HCT116 (cell line): ENCODE data around the gene RRBP1. TPM values are rescaled to one million over a fixed set of nuclear protein-coding genes. Genes with fewer than 3 reads are reported as not detected.

Experiments
- ATAC-seq: fragments of 200-7000 bp; cut with Tn5 transposase; 2 replicates; pipeline ENCODE4 v1.9.1; 2020; ENCODE audit warnings: mild to moderate bottlenecking, moderate library complexity
- BruUV-seq: library from RNA; stranded (reverse); fragments of 400-500 nt; replicated peaks from 2 replicates; lab custom pipeline; 2021; lab: Mats Ljungman, UMichigan
- CTCF ChIA-PET: fragments of 300-600 bp; sonication (Branson Sonifier 250); formaldehyde crosslinking; loops from one replicate; lab custom pipeline; 2021; ENCODE audit warnings: antibody characterized with exemption; lab: Charles Lee
- POLR2A ChIA-PET: fragments of 300-600, 350-600 bp; sonication (Branson Sonifier 250); formaldehyde crosslinking; loops from one replicate; lab custom pipeline; 2021; ENCODE audit warnings: antibody characterized with exemption; lab: Charles Lee
- RAD21 ChIA-PET, 2 experiments: fragments of 300-600 bp; sonication (Branson Sonifier 250); formaldehyde crosslinking; loops; one replicate each; lab custom pipeline; 2023; ENCODE audit warnings: low total read pairs in 2 of 2; ENCODE audit not compliant: uncharacterized antibody in 2 of 2, unreplicated experiment in 2 of 2, low non-redundant PET in 1 of 2; lab: Charles Lee
- DNase-seq: peaks from one replicate; pipeline ENCODE4 v3.0.0-alpha.2; 2010; ENCODE audit warnings: low read depth, low spot score
- H2AFZ ChIP-seq: fragments of 200-600 bp; shearing (Covaris generic), sonication (generic); 2 replicates; pipeline ENCODE4 v1.6.1; 2017; ENCODE audit warnings: low read depth, mixed run types, mixed read lengths, antibody characterized with exemption, low read length; ENCODE audit not compliant: poor library complexity, severe bottlenecking
- H3K27ac ChIP-seq: 2 replicates; pipeline ENCODE4 v1.5.1; 2012; ENCODE audit warnings: low read depth, low read length
- H3K27me3 ChIP-seq: fragments of 200-600 bp; sonication (generic); 2 replicates; pipeline ENCODE4 v1.6.1; 2016; ENCODE audit warnings: mixed run types, low read length, mixed read lengths; ENCODE audit not compliant: insufficient read depth
- H3K36me3 ChIP-seq, 2 experiments: fragments of 200-500 bp in 1 of 2; fragments of 200-600 bp in 1 of 2; sonication (Bioruptor generic) in 1 of 2; sonication (generic) in 1 of 2; 2 replicates each; pipeline versions ENCODE4 v1.5.1 to v1.6.1; 2014 to 2016; ENCODE audit warnings: low read length in 2 of 2, inconsistent platforms in 1 of 2, mixed read lengths in 1 of 2, mixed run types in 1 of 2; ENCODE audit not compliant: insufficient read depth in 2 of 2, control insufficient read depth in 1 of 2
- H3K4me1 ChIP-seq, 2 experiments: fragments of 200-600 bp in 1 of 2; sonication (generic) in 1 of 2; 2 replicates each; pipeline versions ENCODE4 v1.5.1 to v1.6.1; 2012 to 2017; ENCODE audit warnings: low read length in 2 of 2, inconsistent platforms in 1 of 2, mild to moderate bottlenecking in 1 of 2, mixed read lengths in 1 of 2, mixed run types in 1 of 2, moderate library complexity in 1 of 2; ENCODE audit not compliant: insufficient read depth in 2 of 2, control insufficient read depth in 1 of 2
- H3K4me2 ChIP-seq: fragments of 200-600 bp; sonication (generic); 2 replicates; pipeline ENCODE4 v1.6.1; 2017; ENCODE audit warnings: mixed run types, low read length, mixed read lengths
- H3K4me3 ChIP-seq, 2 experiments: fragments of 200-600 bp in 1 of 2; sonication (generic) in 1 of 2; replicated peaks in 1 of 2; 2 replicates each; pipeline ENCODE4 v1.5.1; 2011 to 2016; ENCODE audit warnings: low read length in 2 of 2, control low read depth in 1 of 2, low read depth in 1 of 2, mild to moderate bottlenecking in 1 of 2, mixed read lengths in 1 of 2, mixed run types in 1 of 2
- H3K79me2 ChIP-seq: fragments of 200-600 bp; sonication (generic); 2 replicates; pipeline ENCODE4 v1.6.1; 2017; ENCODE audit warnings: mild to moderate bottlenecking, mixed run types, low read length, moderate library complexity, mixed read lengths; ENCODE audit not compliant: insufficient read depth
- H3K9ac ChIP-seq: fragments of 200-600 bp; sonication (generic); 2 replicates; pipeline ENCODE4 v1.6.1; 2016; ENCODE audit warnings: low read length, mixed read lengths
- H3K9me2 ChIP-seq: fragments of 200-600 bp; sonication (generic), shearing (Covaris generic); 2 replicates; pipeline ENCODE4 v1.6.1; 2017; ENCODE audit warnings: mixed run types, mild to moderate bottlenecking, moderate library complexity; ENCODE audit not compliant: insufficient read depth
- H3K9me3 ChIP-seq, 2 experiments: fragments of 200-500 bp in 1 of 2; fragments of 200-600 bp in 1 of 2; sonication (Bioruptor generic) in 1 of 2; sonication (generic) in 1 of 2; 2 replicates each; pipeline ENCODE4 v1.6.1; 2014 to 2017; ENCODE audit warnings: low read length in 2 of 2, mixed read lengths in 2 of 2, inconsistent platforms in 1 of 2, low read depth in 1 of 2, mild to moderate bottlenecking in 1 of 2, mixed run types in 1 of 2, moderate library complexity in 1 of 2; ENCODE audit not compliant: control insufficient read depth in 1 of 2, insufficient read depth in 1 of 2
- H4K20me1 ChIP-seq: fragments of 200-600 bp; sonication (generic), shearing (Covaris generic); 2 replicates; pipeline ENCODE4 v1.6.1; 2017; ENCODE audit warnings: mixed run types, mild to moderate bottlenecking, moderate library complexity; ENCODE audit not compliant: insufficient read depth
- CBX3 ChIP-seq: IDR thresholded peaks from 2 replicates; pipeline ENCODE4 v1.6.1; 2012; ENCODE audit warnings: low read depth
- CEBPB ChIP-seq: IDR thresholded peaks from 2 replicates; pipeline ENCODE4 v1.6.1; 2012; ENCODE audit warnings: low read depth
- ELF1 ChIP-seq: IDR thresholded peaks from 2 replicates; pipeline ENCODE4 v1.6.1; 2012; ENCODE audit warnings: low read depth, borderline replicate concordance
- EZH2 ChIP-seq: fragments of 200-600 bp; sonication (generic); IDR thresholded peaks from 2 replicates; pipeline ENCODE4 v1.6.1; 2017; ENCODE audit warnings: antibody characterized with exemption, mixed run types
- EZH2phosphoT487 ChIP-seq: fragments of 200-600 bp; IDR thresholded peaks from 2 replicates; pipeline ENCODE4 v1.6.1; 2018; ENCODE audit warnings: antibody characterized with exemption, borderline replicate concordance
- JUND ChIP-seq: IDR thresholded peaks from 2 replicates; pipeline ENCODE4 v1.6.1; 2012
- RAD21 ChIP-seq: IDR thresholded peaks from 2 replicates; pipeline ENCODE4 v1.6.1; 2012; ENCODE audit warnings: low read depth, mild to moderate bottlenecking
- SIN3A ChIP-seq: IDR thresholded peaks from 2 replicates; pipeline ENCODE4 v1.6.1; 2012; ENCODE audit warnings: low read depth
- SP1 ChIP-seq: IDR thresholded peaks from 2 replicates; pipeline ENCODE4 v1.6.1; 2012; ENCODE audit warnings: low read depth
- SRF ChIP-seq: IDR thresholded peaks from 2 replicates; pipeline ENCODE4 v1.6.1; 2012; ENCODE audit warnings: low read depth
- YY1 ChIP-seq: IDR thresholded peaks from 2 replicates; pipeline ENCODE4 v1.6.1; 2011; ENCODE audit warnings: low read length, low read depth, moderate library complexity, mild to moderate bottlenecking; ENCODE audit not compliant: insufficient replicate concordance; ENCODE audit errors: extremely low read depth
- ZNF274 ChIP-seq: fragments of 200-500 bp; sonication (Bioruptor generic); IDR thresholded peaks from 2 replicates; pipeline ENCODE4 v1.6.1; 2014; ENCODE audit warnings: mild to moderate bottlenecking, low read depth, low read length, inconsistent platforms
- intact Hi-C: fragments of 100-400 bp; cut with micrococcal nuclease; formaldehyde crosslinking; loops from 2 replicates; pipeline ENCODE4 v1.10.0; 2022
- total RNA-seq: library from RNA; stranded (reverse); gene quantifications from one replicate; pipeline ENCODE4 v1.2.1, GENCODE V29; 2021; ENCODE audit not compliant: unreplicated experiment
- TF ChIP-seq, protein P1 (sequence below): IDR thresholded peaks from 2 replicates; pipeline ENCODE4 v1.6.1; 2012; ENCODE audit warnings: low read depth
- TF ChIP-seq, protein P2 (sequence below): IDR thresholded peaks from 2 replicates; pipeline ENCODE4 v1.6.1; 2011; ENCODE audit warnings: mild to moderate bottlenecking, low read length, moderate library complexity; ENCODE audit not compliant: insufficient replicate concordance; ENCODE audit errors: extremely low read depth

The RRBP1 gene
- total RNA-seq, 1 experiment from 2014 or later = 123 TPM

DNA sequence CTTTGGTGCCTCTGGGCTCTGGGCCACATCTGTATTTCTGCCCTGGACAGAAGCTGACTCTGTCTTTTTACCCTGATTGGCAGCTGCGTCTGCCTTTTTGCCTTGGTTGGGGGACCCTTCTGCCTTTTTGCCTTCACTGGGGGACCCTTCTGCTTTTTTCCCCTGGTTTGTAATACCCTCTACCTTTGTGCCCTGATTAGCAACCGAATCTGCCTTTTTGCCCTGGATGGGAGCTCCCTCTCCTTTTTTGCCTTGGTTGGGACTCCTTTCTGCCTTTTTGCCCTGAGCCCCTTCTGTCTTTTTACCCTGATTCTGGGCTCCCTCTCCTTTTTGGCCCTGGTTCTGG lies 23.4 kb downstream of the RRBP1 start:
- Histone ChIP-seq H2AFZ (no peak overlapping the region), H3K4me3 (no peak overlapping the region), H3K9me2 (no peaks in the 10 kb centered on the region), H3K79me2 (peaks cover 88% of the 10 kb centered on the region), H3K9ac (no peak overlapping the region), H3K27ac (no peak overlapping the region), H3K4me2 (no peak overlapping the region), H4K20me1 (no peaks in the 10 kb centered on the region; the same call in 1 of the 2 replicates), H3K4me1 (peaks cover 0 to 18% of the 10 kb centered on the region in 2 experiments; a peak in 2 of 4 replicates), H3K27me3 (no peaks in the 10 kb centered on the region), H3K9me3 (peaks cover 8 to 10% of the 10 kb centered on the region in 2 experiments; a peak in 1 of 4 replicates), H3K36me3 (peaks cover 16 to 31% of the 10 kb centered on the region in 2 experiments)
- ChIA-PET POLR2A (no interaction called here), RAD21 (no interaction called here), CTCF (no interaction called here)
- DNase-seq (no peak), ATAC-seq (no peak)
- intact Hi-C loops = loop anchor here (5.0 kb wide), 1 partner anchor 339 kb away; no protein-coding TSS in a partner anchor
- BruUV-seq = no TSS peak
- TF ChIP-seq EZH2phosphoT487 (no peak), ELF1 (no peak)

DNA sequence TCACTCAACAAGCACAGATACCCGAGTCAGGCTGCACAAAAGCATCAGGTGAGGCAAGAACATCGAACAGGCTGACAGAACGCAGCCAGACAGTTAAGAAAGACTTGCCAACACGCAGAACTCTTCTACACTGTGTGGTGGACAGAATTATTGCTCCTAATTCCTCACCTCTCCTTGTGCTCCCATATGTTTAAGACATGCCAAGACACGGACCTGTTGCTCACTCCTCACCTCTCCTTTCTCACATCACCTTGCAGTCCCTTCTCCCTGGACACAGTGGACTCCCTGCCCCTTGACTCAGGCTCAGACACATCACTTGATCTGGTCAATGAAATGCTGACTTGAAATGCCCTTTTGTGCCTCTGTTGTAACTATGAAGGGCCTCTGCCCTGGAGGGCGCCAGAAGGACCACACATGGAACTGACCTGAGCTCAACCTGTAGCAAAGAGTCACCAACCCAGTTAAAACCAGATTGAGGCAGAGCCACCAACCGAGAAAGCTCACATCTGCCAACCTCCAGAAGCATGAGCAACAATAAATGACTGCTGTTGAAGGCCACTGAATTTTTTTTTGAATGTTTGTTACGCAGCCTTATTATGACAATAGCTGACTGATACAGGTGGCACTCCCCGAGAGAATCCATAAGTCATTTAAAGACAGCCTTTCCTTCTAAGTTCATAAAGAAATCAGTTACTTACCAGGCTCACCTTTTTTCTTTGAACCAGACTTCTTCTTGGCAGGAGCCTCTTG lies 24.0 kb downstream of the RRBP1 start:
- no peak for ATAC-seq
- RAD21 ChIA-PET = no interaction called here
- intact Hi-C loops = loop anchor here (5.0 kb wide), 1 partner anchor 339 kb away; no protein-coding TSS in a partner anchor
- TF ChIP-seq CEBPB (no peak), EZH2phosphoT487 (no peak), YY1 (no peak), RAD21 (no peak), SRF (no peak), SIN3A (no peak), ZNF274 (no peak), EZH2 (no peak), JUND (no peak), CBX3 (no peak), SP1 (no peak)
- TF ChIP-seq, protein P1, sequence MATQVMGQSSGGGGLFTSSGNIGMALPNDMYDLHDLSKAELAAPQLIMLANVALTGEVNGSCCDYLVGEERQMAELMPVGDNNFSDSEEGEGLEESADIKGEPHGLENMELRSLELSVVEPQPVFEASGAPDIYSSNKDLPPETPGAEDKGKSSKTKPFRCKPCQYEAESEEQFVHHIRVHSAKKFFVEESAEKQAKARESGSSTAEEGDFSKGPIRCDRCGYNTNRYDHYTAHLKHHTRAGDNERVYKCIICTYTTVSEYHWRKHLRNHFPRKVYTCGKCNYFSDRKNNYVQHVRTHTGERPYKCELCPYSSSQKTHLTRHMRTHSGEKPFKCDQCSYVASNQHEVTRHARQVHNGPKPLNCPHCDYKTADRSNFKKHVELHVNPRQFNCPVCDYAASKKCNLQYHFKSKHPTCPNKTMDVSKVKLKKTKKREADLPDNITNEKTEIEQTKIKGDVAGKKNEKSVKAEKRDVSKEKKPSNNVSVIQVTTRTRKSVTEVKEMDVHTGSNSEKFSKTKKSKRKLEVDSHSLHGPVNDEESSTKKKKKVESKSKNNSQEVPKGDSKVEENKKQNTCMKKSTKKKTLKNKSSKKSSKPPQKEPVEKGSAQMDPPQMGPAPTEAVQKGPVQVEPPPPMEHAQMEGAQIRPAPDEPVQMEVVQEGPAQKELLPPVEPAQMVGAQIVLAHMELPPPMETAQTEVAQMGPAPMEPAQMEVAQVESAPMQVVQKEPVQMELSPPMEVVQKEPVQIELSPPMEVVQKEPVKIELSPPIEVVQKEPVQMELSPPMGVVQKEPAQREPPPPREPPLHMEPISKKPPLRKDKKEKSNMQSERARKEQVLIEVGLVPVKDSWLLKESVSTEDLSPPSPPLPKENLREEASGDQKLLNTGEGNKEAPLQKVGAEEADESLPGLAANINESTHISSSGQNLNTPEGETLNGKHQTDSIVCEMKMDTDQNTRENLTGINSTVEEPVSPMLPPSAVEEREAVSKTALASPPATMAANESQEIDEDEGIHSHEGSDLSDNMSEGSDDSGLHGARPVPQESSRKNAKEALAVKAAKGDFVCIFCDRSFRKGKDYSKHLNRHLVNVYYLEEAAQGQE = no peak
- TF ChIP-seq, protein P2, sequence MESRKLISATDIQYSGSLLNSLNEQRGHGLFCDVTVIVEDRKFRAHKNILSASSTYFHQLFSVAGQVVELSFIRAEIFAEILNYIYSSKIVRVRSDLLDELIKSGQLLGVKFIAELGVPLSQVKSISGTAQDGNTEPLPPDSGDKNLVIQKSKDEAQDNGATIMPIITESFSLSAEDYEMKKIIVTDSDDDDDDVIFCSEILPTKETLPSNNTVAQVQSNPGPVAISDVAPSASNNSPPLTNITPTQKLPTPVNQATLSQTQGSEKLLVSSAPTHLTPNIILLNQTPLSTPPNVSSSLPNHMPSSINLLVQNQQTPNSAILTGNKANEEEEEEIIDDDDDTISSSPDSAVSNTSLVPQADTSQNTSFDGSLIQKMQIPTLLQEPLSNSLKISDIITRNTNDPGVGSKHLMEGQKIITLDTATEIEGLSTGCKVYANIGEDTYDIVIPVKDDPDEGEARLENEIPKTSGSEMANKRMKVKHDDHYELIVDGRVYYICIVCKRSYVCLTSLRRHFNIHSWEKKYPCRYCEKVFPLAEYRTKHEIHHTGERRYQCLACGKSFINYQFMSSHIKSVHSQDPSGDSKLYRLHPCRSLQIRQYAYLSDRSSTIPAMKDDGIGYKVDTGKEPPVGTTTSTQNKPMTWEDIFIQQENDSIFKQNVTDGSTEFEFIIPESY = no peak

More for the DNA sequence above, 24.0 kb downstream of the RRBP1 start:
- Histone ChIP-seq H3K27ac (no peak overlapping the region), H3K79me2 (peaks cover 84% of the 10 kb centered on the region), H3K27me3 (no peaks in the 10 kb centered on the region), H3K4me1 (peaks cover 0 to 18% of the 10 kb centered on the region in 2 experiments; a peak in 2 of 4 replicates), H3K4me3 (no peak overlapping the region), H2AFZ (no peak overlapping the region), H3K4me2 (no peak overlapping the region), H4K20me1 (no peaks in the 10 kb centered on the region; the same call in 1 of the 2 replicates), H3K36me3 (peaks cover 16 to 31% of the 10 kb centered on the region in 2 experiments), H3K9me3 (peaks cover 8 to 10% of the 10 kb centered on the region in 2 experiments; a peak in 1 of 4 replicates), H3K9me2 (no peaks in the 10 kb centered on the region), H3K9ac (no peak overlapping the region)
- no TSS peak for BruUV-seq
- CTCF ChIA-PET = no interaction called here
- no peak for DNase-seq
- POLR2A ChIA-PET = no interaction called here
